SK-N-MC (cell line): ENCODE measurements around the gene RNU5D-1.
"Not testable (repeated sequence)": the region's sequence is repeated elsewhere in the genome, so short reads cannot be mapped to it uniquely, and the experiment has no call there.

Experiments
- DNase-seq: peaks from one replicate; pipeline ENCODE4 v3.0.0-alpha.2; 2011; ENCODE audit warnings: low read depth, low spot score
- H3K27ac ChIP-seq: fragments of 200-600 bp; sonication (generic); 2 replicates; pipeline ENCODE4 v1.5.1; 2016; ENCODE audit warnings: mixed run types
- H3K36me3 ChIP-seq: fragments of 200-600 bp; sonication (generic); 2 replicates; pipeline ENCODE4 v1.6.1; 2017; ENCODE audit warnings: antibody characterized with exemption, low read length, mixed read lengths; ENCODE audit not compliant: insufficient read depth
- H3K4me3 ChIP-seq: fragments of 200-600 bp; sonication (generic); 2 replicates; pipeline ENCODE4 v1.5.1; 2016
- H3K9ac ChIP-seq: fragments of 200-600 bp; sonication (generic); 2 replicates; pipeline ENCODE4 v1.8.0; 2017; ENCODE audit warnings: mixed run types, mixed read lengths; ENCODE audit not compliant: insufficient read length
- H3K9me3 ChIP-seq: fragments of 200-600 bp; sonication (generic); 2 replicates; pipeline ENCODE4 v1.6.1; 2017; ENCODE audit warnings: low read depth, mild to moderate bottlenecking, antibody characterized with exemption, low read length, moderate library complexity, mixed read lengths
- EZH2 ChIP-seq: fragments of 200-600 bp; sonication (generic); IDR thresholded peaks from one replicate; pipeline ENCODE4 v1.6.1; 2017; ENCODE audit warnings: antibody characterized with exemption
- FOXP2 ChIP-seq: optimal IDR thresholded peaks from 2 replicates; pipeline ENCODE3; 2011; ENCODE audit warnings: mild to moderate bottlenecking, moderate library complexity; ENCODE audit not compliant: insufficient read depth; ENCODE audit errors: extremely low read length, control extremely low read depth
- POLR2AphosphoS5 ChIP-seq: IDR thresholded peaks from 2 replicates; pipeline ENCODE4 v1.6.1; 2012; ENCODE audit warnings: mild to moderate bottlenecking, low read depth, low read length, borderline replicate concordance

Gene RNU5D-1

DNA sequence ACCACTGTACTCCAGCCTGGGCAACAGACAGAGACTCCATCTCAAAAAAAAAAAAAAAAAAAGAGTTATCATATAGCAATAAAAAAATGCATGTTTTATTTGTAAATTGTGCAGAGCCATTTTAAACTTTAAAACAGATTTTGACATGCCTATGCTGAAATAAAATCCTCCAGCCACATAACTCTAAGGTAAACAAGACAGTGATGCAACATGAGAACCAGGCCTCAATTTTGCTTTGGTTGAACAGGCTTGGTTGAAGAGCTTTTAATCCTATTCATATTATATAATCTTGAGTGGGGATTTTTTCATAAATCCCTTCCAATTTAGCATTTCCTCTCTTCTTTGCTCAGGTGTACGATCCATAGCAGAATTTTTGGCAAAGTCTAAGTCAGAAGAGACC lies 30.4 kb downstream of the RNU5D-1 start:
- DNase-seq: no peak
- no peak overlapping the region for H3K27ac ChIP-seq

GRCh38 chr1:44699375-44699774 lies 31.6 kb downstream of the RNU5D-1 start:
- not testable (repeated sequence) for H3K9me3 ChIP-seq, H3K27ac ChIP-seq, H3K4me3 ChIP-seq, DNase-seq, H3K36me3 ChIP-seq, H3K9ac ChIP-seq

More for the DNA sequence above, 30.4 kb downstream of the RNU5D-1 start:
- Histone ChIP-seq H3K36me3 (no peaks in the 10 kb centered on the region), H3K4me3 (no peak overlapping the region), H3K9me3 (no peaks in the 10 kb centered on the region), H3K9ac (no peak overlapping the region)
- TF ChIP-seq FOXP2 (no peak), EZH2 (no peak), POLR2AphosphoS5 (no peak)

- Histone ChIP-seq H3K9me3 (no peaks in the 10 kb centered on the region), H3K4me3 (no peak overlapping the region), H3K27ac (no peak overlapping the region), H3K36me3 (no peaks in the 10 kb centered on the region), H3K9ac (no peak overlapping the region)
- DNase-seq: no peak
- TF ChIP-seq POLR2AphosphoS5 (no peak), EZH2 (no peak), FOXP2 (no peak)
Measured at GRCh38 chr1:44698138-44698537, 32.8 kb downstream of the RNU5D-1 start.

GRCh38 chr1:44696789-44697345 lies 34.1 kb downstream of the RNU5D-1 start:
- Histone ChIP-seq H3K9ac (no peak overlapping the region), H3K4me3 (no peak overlapping the region), H3K9me3 (no peaks in the 10 kb centered on the region), H3K27ac (no peak overlapping the region), H3K36me3 (no peaks in the 10 kb centered on the region)
- DNase-seq: no peak
- TF ChIP-seq FOXP2 (no peak), EZH2 (no peak), POLR2AphosphoS5 (no peak)

GRCh38 chr1:44696101-44696500 lies 34.9 kb downstream of the RNU5D-1 start:
- TF ChIP-seq EZH2 (no peak), POLR2AphosphoS5 (no peak), FOXP2 (no peak)
- H3K36me3 ChIP-seq: no peaks in the 10 kb centered on the region
- H3K4me3 ChIP-seq: no peak overlapping the region
- H3K9me3 ChIP-seq: no peaks in the 10 kb centered on the region
- no peak overlapping the region for H3K27ac ChIP-seq
- DNase-seq: no peak
- H3K9ac ChIP-seq: no peak overlapping the region

GRCh38 chr1:44695671-44696070 lies 35.3 kb downstream of the RNU5D-1 start:
- H3K27ac ChIP-seq: no peak overlapping the region
- DNase-seq: no peak
- no peak overlapping the region for H3K9ac ChIP-seq
- TF ChIP-seq FOXP2 (no peak), POLR2AphosphoS5 (no peak), EZH2 (no peak)
- no peak overlapping the region for H3K4me3 ChIP-seq
- no peaks in the 10 kb centered on the region for H3K36me3 ChIP-seq
- H3K9me3 ChIP-seq: no peaks in the 10 kb centered on the region

GRCh38 chr1:44694863-44695478 lies 36.0 kb downstream of the RNU5D-1 start:
- Histone ChIP-seq H3K4me3 (no peak overlapping the region), H3K9ac (no peak overlapping the region), H3K27ac (no peak overlapping the region), H3K9me3 (no peaks in the 10 kb centered on the region), H3K36me3 (no peaks in the 10 kb centered on the region)
- DNase-seq: no peak
- TF ChIP-seq POLR2AphosphoS5 (no peak), EZH2 (no peak), FOXP2 (no peak)

DNA sequence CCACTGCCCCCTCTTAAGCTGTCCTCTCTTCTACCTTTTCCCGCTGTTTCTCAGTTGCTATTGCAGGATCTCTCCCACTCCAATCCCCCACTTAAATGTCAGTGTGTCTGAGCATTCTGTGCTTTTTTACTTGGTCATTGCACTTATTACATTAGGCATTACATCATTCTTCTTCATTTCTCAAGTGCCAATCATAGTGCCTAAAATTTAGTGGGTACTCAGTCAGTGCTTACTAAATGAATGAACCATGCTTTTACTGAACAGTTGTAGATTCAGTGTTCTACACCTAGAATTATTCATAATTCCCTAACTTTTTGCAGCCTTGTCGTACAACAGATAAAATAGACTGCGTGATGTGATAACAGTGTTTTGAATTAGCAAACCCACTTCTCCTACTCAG lies 37.1 kb downstream of the RNU5D-1 start:
- DNase-seq: no peak
- H3K9me3 ChIP-seq: no peaks in the 10 kb centered on the region
- no peak overlapping the region for H3K27ac ChIP-seq
- H3K4me3 ChIP-seq: no peak overlapping the region
- TF ChIP-seq EZH2 (no peak), POLR2AphosphoS5 (no peak), FOXP2 (no peak)
- H3K9ac ChIP-seq: no peak overlapping the region
- no peaks in the 10 kb centered on the region for H3K36me3 ChIP-seq

DNA sequence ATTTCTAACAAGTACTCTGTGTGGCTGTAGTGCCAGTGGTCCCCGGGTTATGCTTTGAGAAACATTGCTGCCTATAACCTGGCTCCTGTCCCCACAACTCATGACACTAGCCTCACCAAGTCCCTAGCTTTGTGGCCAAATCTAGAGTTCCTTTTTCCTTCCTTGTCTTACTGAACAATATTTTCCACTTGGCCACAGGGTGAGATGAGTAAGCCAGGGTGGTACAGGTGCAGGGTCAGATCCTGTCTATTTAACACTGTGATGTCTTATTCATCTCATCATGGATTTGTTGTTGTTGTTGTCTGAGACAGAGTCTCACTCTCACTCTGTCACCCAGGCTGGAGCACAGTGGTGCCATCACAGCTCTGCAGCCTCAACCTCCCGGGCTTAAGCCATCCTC lies 37.8 kb downstream of the RNU5D-1 start:
- Histone ChIP-seq H3K4me3 (no peak overlapping the region), H3K27ac (no peak overlapping the region), H3K36me3 (no peaks in the 10 kb centered on the region), H3K9me3 (no peaks in the 10 kb centered on the region), H3K9ac (no peak overlapping the region)
- TF ChIP-seq EZH2: no peak
- DNase-seq: no peak
